Bone marrow (tissue), 2 donors: ENCODE results near the gene RNF135.
"Not testable (repeated sequence)": the region's sequence is repeated elsewhere in the genome, so short reads cannot be mapped to it uniquely, and the experiment has no call there.

ENCODE experiments used
- DNase-seq, 2 donors: peaks; one replicate each; lab custom pipeline; 2025; lab: John Stamatoyannopoulos, UW

The RNF135 gene

DNA sequence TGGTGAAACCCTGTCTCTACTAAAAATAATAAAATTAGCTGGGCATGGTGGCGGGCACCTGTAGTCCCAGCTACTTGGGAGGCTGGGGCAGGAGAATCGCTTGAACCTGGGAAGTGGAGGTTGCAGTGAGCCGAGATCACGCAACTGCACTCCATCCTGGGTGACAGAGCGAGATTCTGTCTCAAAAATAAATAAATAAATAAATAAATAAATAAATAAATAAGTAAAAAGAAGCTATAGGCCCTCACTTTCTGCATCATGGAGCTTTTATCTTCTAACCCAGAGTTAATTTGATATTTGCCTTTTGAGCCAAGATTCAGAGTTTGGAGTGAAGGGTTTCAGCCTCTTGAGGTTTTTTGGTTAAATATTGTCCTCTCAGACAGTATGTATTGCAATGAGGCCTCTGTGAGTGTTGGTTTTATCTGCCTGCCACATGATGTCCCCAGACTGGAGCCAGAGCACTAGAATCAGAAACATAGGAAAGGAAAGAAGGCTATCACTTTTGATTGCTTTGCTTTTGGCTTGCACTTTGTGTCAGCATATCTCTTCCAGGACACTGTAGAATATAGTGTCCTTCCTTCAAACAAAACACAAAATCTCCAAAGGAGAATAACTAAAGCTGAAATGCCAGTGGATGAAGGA is 32.5 kb downstream of the RNF135 start:
- no peak for DNase-seq

DNA sequence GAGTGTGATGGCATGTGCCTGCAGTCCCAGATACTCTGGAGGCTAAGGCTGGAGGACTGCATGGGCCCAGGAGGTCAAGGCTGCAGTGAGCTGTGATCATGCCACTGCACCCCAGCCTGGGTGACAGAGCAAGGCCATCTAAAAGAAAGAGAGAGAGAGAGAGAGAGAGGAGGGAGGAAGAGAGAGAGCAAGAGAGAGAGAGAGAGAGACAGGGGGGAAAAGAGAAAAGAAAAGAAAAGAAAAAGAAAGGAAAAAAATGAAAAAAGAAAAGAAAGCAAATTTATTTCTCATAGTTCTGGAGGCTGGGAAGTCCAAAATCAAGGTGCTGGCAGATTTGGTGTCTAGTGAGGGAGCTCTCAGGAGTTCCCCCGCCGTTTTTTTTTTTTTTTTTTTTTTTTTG is 33.3 kb downstream of the RNF135 start:
- DNase-seq, result no peak

DNA sequence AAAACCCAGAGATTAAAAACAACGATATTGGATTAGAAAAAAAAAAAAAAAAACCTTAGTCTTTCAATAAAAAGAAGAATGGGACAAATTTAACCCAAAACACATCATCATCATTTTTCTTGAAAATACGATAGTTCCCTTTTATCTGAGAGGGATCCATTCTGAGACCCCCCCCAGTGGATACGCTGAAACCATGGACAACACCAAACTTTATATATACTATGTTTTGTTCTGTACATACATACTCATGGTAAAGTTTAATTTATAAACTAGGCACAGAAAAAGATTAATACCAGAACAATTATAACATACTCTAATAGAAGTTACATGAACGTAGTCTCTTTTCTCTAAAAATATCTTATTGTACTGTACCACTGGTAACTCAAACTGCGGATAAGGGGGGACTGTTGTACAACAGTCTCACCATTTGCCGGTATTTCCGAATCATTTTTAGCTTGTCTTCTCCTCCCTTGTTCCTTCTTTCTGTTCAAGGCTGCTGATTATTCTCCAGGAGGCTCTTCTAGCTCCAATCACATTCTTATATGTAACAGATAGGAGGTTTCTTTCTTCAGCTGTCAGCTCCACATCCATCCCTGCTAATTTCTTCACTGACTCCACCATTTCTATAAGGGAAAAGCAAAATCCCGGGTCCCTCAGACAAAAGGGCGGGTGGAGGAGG is 37.0 kb downstream of the RNF135 start:
- DNase-seq, result no peak

DNA sequence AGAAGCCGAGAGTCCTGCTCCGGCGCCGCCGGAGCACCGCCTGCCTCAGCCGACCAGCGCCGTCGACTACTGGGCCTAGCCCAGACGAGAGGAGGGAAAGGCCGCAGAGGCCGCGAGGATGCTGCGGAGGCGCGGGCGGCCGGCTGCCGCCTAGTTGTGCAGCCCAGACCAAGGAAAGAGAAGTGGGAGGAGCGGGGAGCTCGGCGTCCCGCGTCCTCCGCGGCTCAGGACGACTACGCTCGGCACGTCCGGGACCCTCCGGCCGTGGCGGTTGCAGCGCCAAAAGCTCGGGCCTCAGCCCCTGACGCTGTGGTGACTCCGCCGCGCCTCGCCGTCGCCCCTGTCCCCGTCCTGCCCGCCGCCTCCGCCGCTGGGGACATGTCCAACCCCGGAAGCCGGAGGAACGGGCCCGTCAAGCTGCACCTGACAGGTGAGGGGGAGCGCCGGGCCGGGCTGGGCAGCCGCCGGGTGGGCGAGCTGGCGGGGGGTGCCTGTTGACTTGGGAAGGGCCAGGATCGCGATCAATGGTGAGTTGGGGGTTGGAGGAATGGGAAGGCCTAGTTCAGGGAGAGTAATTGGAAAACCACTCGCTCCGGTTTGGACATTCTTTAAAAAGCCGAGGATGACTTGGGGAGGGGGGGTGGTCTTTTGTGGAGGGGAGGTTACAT is 37.7 kb downstream of the RNF135 start:
- peak in 1 of 2 donors; percentile 42 for DNase-seq

DNA sequence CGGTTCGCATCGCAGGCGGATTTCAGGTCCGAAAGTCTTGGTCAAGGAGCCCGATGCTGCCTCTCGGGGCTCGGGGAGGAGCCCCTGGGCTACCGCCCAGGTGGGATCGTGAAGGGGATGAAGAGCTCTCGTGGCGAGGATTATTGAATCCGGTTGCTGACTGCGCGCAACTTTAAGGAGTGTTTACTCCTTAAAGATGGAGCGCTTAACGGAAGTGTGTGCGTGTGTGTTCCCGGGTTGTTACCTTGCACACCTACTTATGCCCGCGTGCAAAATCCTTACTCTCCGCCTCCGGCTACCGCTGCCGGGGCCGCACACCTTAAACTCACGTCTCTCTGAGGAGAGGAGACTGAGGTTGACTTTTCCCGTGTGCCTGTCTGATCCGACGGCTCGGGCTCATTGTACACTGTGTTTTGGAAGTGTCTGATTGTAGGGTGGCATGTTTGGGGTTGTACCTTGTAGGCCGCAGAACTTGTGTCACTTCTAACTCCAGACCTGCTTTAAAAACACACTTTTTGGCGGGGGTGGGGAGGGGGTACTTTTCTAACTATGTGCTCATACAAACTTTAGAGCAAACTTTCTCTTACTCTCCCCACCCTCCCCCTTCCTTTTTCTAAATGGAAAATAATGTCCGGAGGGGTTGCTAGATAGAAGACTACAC is 38.3 kb downstream of the RNF135 start:
- DNase-seq, result not testable (repeated sequence)

DNA sequence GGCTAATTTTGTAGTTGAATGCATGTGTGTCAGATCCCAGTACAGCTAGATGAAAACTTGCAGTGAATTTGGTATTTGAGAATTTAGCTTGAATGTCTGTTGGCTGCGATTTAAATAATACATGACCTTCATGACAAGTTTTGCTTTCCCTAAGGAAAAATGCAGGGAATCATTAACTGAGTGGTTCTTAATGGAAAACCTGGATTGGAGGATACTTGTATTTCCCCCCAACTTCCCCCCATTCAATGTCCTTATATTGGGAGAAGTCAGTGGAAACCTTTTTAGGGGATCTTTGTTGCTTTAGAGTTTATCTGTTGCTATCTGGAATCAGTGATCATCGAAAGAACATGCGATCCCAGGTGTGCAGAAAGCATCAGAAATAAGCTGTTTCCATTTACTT is 39.2 kb downstream of the RNF135 start:
- DNase-seq, result not testable (repeated sequence)

DNA sequence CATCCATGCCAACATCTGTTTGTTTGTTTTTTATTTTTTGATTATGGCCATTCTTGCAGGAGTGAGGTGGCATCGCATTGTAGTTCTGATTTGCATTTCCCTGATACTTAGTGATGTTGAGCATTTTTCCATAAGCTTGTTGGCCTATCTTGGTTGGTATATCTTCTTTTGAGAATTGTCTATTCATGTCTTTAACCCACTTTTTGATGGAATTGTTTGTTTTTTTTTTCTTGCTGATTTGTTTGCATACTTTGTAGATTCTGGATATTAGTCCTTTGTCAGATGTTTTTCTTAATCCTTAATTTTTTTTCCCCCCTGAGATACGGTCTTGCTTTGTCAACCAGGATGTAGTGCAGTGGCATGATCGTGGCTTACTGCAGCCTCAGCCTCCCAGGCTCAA is 43.0 kb downstream of the RNF135 start:
- DNase-seq, result no peak

DNA sequence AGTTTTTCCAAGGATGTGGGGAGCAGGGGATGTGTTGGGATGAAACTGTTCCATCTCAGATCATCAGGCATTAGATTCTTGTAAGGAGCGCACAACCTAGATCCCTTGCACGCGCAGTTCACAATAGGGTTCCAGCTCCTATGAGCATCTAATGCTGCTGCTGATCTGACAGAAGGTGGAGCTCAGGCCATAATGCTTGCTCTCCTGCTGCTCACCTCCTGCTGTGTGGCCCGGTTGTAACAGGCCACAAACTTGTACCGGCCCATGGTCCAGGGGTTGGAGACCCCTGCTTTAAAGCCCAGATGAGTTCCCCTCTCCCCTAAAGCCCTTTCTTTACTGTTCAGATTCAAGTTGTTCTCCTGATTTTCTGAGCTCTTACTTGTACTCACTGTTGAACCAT is 44.8 kb downstream of the RNF135 start:
- no peak for DNase-seq

DNA sequence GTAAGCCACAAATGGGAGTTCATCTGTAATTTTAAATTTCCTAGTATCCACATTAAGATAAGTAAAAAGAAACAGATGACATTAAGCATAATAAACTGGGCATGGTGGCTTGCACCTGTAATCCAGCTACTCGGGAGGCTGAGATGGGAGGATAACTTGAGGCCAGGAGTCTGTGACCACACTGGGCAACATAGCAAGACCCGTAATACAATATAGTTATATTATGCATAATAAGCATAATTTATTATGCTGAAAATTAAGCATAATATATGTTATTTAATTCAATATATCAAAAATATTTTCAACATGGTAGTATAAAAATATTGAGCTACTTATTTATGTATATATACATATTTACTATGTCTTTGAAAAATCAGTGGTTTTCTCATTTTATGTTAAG is 48.2 kb downstream of the RNF135 start:
- no peak for DNase-seq

DNA sequence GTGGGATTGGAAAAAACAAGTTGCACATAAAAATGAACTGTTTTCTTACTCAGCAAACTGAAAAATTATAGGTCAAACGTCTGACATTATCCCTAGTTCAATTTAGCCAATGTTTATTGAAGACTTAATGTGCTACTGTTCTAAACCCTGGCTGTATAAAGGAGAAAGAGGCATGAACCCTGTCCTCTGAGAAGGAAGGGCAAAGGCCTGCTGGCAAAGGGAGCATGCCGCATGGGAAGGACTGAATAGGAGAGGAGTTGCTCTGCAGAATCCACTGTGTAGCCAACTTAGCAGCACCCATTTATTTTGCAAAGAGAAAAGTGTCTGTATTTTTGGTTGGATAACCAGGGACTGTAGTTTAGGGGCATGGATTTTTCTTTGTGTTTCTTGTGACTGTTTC is 52.3 kb downstream of the RNF135 start:
- not testable (repeated sequence) for DNase-seq

DNA sequence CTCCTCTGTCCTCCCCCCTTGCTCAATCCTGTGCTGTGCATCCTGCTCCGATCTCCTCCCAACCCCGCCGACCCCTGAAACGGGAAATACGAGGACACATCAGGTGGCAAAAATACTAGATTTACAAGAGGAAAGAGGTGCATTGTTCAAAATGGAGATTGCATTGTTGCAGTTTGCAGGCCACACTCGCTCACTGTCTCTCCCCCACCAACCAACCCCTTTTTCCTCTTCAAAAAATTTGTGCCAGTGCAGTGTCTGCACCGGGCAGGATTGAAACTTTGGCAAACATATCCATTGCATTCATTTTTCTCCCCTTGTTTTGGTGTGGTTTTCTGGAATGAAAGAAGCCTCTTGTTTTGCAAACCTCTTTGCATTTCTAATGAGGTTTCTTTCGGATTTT is 61.0 kb downstream of the RNF135 start:
- DNase-seq, result no peak

DNA sequence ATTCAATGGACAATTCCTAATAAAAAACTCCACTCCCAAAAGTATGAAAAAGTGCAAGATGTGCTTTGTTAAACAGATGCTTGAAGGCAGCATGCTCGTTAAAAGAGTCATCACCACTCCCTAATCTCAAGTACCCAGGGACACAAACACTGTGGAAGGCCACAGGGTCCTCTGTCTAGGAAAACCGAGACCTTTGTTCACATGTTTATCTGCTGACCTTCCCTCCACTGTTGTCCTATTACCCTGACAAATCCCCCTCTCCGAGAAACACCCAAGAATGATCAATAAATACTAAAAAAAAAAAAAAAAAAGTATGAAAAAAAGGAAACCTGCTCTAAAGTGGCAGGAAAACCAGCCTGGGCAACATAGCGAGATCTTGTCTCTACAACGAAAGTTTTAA is 64.8 kb downstream of the RNF135 start:
- not testable (repeated sequence) for DNase-seq

DNA sequence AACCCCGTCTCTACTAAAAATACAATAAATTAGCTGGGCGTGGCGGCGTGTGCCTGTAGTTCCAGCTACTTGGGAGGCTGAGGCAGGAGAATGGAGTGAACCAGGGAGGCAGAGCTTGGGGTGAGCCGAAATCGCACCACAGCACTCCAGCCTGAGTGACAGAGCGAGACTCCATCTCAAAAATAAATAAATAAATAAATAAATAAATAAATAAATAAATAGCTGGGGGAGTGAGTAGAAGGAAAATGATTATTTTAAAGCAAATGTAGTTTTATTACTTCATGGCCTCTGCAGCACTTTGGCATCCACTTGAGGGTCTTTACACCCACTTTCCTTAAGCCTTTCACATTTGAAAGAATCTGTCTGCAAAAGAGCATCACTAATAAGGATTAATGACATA is 70.0 kb downstream of the RNF135 start:
- DNase-seq, result not testable (repeated sequence)

DNA sequence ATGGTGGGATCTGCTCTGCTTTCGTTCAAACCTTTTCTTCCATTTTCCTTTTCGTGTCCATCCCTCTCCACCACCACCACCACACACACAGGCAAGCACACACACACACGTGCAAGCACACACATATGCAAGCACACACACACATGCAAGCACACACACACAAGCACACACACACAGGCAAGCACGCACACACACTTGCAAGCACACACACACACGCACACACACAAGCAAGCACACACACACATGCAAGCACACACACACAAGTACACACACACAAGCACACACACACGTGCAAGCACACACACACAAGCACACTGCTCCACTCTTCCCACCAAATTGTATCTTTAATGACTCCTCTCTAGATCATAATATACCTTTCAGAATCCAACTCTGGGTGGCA is 71.5 kb downstream of the RNF135 start:
- not testable (repeated sequence) for DNase-seq

DNA sequence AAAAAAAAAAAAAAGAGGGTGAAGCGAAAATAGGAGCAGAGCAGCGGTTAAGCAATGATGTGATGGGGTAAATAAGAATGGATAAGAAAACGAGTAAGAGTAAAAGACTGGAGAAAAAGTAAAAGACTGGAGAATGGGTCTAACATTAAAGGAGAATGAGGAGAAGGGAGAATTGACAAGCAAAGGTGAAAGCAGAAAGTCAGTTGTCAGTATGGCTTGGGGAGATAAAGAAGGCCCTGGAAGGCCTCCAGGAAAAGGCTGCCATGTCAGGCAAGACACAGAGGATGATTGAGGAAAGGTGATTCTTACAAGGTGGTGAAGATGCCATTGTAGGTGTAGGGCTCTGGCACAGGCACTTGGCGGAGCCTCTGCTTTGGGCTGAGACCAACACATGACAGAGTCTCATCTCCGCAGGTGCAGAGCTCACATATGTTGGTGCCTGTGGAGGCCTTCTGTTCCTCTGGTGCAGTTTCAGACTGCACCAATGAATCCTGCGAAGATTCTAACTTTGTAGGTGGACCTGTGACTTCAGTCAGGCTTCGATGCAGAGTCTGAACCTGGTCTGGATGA is 76.1 kb downstream of the RNF135 start:
- DNase-seq, result not testable (repeated sequence)

DNA sequence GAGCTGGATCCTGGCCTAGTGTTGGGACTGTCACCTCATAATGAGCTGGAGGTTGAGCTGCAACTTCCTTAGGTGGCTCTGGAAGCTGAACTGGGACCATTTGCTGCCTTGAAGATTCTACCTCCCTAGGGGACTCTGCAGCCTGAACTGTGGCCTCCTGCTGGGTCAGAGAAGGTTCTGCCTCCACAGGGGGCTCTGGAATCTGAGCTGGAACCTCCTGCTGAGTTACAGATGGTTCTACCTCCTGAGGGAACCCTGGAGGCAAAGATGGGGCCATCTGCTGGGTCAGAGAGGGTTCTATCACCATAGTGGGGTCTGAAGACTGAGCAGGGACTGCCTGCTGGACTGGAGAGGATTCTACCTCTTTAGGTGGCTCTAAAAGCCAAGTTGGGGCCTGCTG is 77.3 kb downstream of the RNF135 start:
- no peak for DNase-seq

DNA sequence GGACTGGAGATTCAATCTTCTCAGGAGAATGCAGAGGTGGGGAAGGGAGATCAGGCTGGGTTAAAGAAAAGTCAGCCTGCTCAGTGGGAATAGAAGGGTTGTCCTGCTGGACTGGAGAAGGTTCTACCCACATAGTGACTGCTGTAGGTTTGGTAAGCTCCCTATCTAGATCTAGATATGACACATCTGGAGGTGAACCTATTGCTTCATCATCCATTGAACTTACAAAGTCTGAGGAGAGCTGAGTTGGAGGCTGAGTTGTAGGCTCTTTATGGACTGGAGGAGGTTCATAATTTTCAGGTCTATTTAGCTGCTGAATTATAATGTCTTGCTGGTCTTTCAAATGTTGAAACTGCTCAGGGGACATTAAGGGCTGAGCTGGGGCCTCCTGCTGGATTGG is 77.9 kb downstream of the RNF135 start:
- no peak for DNase-seq
